HG02610 (cell line): ENCODE measurements around the gene ZSCAN31.

Source experiments
- ATAC-seq: cut with Tn5 transposase; IDR thresholded peaks from one replicate; pipeline ENCODE4 v1.9.1; 2021; ENCODE audit warnings: mild to moderate bottlenecking, moderate library complexity; ENCODE audit not compliant: unreplicated experiment

ZSCAN31 gene

DNA sequence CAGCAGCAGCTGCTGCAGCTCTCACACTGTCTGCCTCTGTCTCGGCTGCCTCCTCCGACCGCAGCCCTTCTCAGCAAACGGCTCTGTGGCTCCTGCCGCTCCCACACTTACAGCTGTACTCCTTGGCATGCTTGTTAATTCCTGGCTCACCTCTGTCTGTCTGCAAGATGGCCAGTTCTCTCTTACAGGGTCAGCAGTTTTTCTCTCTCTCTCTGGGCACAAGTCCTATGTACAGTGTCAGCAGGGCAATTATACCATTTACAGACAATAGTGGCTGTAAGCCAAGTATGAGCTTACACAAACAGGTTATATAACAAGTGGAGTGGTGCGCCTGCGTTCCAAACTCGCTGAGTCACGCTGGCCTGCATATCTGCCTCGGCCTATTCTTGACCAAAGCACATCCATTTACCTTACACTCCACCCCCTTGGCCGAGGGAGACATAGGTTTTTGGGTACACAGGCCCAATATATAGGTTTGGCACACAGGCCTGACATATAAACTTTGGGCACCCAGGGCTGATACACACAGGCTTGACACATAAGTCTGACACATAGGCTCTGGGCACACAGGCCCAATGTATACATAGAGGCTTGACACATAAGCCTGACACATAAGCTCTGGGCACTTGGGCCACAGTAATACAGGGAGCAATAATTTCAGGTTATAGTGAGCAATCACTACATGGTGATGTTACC is 18.2 kb upstream of the ZSCAN31 start:
- ATAC-seq = no peak

DNA sequence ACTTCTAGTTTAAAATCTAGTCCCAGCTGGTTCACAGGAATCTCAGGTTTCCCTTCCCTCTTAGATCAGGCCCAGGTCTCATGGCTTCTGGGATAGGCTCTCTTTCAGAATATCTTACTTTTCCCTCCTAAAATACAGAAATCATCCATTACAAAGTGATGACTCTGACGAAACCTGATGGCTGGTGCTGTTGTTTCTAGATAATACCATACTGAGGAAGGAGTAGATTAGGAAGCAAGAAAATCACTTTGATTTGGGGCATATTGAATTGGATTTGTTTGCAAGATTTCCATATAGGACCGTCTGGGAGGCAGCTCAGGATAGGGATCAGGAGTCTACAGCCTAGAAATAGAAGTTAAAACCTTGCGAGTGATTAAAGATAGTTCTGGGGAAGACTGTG is 17.4 kb upstream of the ZSCAN31 start:
- ATAC-seq = no peak

DNA sequence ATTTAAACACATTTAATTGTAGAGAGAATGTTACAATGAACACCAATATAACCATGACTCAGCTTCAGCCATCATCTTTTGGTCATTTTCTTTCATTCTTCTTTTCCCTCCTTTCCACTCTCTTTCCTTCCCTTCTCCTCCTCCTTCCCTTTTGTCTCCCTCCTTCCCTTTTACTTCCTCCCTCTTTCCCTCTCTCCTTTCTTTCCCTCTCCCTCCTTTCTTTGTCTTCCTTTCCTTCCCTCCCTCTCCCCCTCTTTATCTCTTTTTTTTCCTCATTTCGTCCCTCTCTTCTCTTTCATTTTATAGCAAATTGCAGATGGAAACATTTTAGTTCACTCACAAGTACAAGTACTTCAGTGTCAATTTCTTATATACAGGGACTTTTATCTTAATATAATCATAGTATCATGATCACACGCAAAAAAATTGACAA is 15.6 kb upstream of the ZSCAN31 start:
- ATAC-seq = no peak

DNA sequence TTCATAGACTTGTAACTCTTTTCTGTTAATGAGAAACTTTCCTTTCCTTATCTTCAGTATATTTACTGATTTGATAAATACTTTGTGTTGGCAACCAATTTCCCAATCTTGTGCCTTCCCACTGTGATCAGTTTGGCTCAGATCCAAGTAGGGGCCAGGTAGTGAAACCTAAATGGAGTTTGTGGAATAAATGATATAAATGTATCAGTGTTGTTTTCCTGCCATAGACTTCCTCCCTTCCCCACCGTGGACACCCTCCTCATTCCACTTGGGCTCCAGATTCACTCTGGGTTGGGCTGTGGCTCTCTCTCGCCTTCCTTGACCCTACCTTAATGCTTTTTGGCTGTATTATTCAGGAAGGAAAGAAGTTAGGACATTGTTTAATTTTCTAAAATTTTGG is 15.1 kb upstream of the ZSCAN31 start:
- no peak for ATAC-seq

DNA sequence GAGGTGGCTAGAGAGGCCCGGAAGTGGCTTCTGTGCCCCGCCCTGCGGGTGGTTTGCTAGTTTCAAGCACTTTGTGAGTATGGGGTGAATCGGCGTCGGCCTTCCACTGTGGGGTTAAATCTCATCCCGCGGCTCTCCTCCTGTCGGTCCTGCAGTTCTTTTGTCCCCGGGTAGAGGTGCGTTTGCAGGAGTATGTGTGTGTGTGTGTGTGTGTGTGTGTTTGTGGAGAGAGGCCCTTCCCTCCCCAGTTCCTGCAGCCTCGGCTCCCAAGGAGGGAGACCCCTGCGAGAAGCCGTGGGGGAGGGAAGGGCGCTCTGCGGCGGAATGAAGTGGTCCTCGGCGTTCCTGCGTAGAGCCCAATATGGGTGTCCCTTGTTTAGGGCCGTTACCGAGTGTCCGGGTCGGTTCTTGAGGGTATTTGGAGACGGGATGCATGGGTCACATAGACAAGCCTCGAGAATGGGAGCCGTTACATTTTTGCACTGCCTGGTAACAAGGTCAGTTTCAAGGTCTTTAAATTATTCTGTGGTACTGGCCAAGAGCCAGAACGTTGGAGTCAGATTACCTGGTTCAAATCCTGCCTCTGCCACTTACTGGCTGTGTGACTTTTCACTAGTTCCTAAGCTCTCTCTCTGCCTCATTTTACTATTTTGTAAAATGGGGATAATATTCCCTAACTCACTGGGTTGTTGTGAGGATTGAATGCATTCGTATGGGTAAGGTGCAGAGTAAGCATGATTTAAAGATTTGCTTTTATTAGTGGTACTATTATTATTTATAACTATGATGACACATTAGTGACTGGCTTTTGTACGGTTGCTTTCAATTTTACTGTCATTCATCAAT is 14.2 kb upstream of the ZSCAN31 start, which contains the start of gene ZKSCAN3:
Gene ZKSCAN3, plus strand, starts transcription at position 56 of the 846 bp plus-strand sequence. CDS start 9,640 bp downstream, outside the sequence.
- peak; percentile 98 for ATAC-seq

DNA sequence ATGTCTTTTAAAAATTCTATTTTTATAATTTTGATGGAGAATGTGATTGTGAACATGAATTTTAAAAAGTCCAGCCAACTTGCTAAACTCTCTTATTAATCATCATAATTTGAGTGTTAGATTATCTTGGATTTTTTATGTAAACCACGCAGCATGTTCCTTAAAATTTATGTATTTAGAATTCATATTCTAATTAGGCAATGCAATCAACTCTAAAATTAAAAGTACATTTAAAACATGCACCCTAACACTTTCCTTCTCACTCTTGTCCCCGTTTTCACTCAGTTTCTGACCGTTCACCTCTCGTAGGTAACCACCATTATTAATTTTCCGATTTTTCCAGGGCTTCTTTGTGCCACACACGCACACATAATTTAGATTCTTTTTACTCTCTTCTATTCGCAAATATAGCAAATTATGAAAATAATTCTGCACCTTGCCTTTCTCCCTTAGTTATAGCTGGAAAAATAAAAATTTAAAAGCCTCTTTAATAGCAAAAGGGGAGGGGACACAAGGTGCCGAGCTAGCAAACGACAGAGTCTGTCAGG is 13.5 kb upstream of the ZSCAN31 start:
- ATAC-seq = peak; percentile 20

DNA sequence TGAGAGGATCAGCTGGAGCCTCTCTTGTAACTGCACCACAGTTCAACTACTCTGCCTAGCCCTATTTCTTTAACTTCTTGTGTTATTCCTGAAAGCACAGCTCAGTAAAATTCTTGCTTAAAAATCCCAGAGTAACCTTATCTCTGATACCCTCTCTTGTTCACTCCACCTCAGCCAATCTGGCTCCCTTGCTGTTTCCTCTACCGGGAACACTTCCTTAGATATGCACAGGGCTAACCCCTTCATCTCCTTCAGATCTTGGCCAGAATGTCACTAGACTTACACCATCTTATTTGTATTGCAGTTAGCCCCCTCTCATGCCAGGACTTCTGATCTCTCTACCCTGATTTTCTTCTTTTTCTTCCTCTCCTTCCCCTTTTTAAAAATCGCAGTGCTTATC is 11.2 kb upstream of the ZSCAN31 start:
- ATAC-seq = no peak

DNA sequence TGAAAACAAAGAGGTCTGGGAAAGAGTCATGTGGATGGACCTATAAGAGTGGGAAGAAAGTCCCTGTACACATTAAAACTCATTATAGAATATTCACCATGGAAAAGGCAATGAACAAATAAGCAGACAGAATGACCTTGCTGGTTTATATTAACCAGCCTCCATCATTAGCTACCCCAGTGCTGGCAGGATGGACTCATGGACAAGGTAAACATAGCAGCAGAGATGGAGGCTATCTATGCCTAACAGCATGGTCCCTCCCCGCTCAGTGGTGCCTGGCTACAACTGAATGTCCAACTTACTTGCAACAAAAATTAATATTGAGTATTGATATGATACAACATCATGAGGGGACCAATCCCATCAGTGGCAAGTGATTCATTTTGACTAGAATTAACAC is 9.3 kb upstream of the ZSCAN31 start:
- no peak for ATAC-seq

DNA sequence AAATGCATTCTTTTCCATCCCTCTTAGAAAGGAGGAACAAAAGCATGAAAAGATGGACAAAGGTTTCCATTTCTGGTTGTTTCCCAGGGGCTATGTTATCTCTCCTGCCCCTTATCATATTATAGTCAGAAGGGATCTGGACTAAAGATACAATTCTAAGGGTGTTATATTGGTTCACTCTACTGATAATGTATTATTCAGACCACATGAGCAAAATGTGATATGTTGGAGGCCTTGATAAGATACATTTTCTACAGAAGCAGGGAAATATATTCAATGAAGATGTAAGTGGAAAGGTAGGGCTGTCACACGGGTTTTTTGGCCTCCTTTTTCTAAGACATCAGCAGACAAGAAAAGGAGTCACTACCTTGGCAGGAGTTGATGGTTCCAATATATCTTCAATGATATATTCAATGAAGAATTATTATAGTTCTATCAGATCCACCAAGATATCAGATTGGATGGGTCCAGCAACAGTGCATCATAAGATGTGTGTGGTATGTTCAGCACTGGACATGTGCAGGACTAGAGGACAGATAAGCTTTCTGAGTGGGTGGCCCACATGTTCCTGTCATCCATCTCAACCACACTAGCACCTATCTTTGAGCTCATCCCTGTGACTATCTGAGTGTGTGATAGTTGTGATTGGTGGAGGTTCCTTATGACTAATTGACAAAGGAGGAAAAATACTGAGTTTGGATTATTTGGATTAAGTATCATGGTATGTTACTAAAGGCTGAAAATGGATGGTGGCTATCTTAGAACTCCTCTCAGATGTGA is 8.1 kb upstream of the ZSCAN31 start:
- ATAC-seq = no peak

DNA sequence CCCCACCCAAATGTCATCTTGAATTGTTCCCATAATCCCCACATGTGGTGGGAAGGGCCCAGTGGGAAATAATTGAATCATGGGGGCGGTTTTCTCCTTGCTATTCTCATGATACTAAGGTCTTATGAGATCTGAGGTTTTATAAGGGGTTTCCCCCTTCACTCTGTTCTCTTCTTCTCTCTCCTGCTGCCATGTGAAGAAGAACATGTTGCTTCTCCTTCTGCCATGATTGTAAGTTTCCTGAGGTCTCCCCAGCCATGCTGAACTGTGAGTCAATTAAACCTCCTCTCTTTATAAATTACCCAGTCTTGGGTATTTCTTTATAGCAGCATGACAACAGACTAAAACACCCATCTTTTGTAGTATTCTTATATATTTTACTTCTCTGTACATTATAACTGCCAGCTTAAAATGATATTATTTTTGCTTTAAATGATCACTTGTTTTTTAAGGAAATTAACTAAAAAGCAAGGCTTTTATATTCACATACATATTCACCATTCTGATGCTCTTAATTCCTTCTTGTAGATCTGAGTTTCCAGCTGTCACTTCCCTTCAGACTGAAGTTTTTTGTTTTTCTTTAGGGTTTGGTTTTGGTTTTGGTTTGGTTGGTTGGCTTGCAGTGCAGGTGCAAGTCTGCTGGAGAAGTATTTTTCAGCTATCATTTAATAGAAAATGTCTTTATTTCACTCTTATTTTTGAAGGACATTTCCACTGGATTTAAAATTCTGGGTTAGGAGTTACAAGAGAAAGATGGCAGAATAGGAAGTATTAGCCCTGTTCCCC is 4.6 kb upstream of the ZSCAN31 start:
- no peak for ATAC-seq

DNA sequence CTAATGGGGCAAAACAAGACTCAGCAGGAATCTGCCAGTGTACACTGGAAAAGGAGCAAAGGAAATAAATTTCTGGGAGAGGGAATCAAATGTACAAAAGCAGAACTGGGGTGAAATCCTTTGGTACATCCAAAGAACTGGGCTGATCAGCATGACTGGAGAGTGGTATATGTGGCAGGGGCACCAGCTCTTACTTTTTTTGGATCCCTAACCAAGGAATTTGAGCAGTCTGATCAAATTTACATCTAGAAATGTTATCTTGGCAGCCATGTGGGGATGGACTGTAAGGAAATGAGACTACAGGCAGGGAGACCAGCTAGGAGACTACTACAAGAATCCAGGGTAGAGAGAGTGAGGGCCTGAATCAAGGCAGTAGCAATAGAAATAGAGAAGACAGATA is 1.2 kb upstream of the ZSCAN31 start:
- ATAC-seq = no peak

DNA sequence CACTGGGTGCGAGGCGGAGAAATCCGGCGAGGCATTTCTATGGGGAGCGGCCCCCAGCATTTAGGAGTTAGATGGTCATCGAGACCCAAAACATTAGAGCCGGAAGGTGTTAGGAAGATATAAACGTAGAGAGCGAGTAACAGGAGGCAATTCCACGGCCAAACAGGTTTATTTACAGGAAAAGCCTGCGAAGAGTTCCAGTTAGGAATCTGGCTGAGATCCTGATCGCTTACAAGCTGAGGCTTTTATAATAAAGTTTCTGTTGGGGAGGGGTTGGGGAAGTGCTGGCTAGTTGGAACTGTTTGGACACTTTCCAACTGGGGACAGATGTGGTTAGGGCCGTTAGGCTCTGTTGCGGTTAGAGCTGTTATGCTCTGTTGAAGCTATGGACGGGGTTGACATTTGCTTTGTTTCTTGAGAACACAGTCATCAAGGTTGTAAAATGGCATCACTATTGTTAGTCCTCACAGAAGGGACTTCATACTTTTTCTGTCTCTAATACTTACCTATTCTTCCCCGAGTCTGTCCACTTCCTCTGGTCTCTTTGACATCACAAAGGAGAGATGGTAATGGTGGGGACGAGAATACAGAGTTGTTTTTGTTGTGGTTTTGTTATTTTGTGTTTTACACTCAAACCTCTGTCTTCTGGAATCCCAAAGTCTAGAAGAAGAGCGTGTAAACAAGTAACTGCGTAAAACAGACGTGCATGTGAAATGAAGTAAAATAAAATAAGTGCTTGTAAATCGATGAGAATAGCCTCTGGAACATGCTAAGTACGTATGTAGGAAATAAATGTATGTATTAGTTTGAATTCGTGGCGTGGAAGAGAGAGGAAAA is 554 bp upstream of the ZSCAN31 start:
- ATAC-seq = no peak

DNA sequence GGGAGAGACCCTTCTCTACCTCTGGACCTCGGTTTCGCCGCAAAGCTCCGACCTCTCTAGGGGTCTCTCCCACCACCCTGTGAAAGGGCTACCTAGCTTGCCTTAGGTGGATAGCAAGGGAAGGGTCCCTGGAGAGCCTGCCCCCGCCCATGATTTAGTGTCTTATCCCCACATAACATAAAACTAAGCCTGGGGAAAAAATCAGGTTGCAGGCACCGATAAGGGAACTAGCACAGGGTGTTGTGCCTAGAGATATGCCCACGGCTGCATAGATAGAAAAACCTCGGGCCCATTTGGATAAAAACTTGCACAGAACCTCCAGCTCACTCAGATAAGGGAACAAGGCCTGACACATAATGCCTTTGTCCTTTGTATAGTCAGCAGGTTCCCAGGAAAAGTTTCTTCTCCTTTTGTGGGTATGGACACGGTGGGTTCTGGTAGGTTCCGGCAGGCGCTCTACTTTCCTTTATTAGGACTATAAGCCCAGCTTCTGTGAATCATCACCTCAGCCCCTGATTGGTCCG is 846 bp downstream of the ZSCAN31 start:
- ATAC-seq = no peak

DNA sequence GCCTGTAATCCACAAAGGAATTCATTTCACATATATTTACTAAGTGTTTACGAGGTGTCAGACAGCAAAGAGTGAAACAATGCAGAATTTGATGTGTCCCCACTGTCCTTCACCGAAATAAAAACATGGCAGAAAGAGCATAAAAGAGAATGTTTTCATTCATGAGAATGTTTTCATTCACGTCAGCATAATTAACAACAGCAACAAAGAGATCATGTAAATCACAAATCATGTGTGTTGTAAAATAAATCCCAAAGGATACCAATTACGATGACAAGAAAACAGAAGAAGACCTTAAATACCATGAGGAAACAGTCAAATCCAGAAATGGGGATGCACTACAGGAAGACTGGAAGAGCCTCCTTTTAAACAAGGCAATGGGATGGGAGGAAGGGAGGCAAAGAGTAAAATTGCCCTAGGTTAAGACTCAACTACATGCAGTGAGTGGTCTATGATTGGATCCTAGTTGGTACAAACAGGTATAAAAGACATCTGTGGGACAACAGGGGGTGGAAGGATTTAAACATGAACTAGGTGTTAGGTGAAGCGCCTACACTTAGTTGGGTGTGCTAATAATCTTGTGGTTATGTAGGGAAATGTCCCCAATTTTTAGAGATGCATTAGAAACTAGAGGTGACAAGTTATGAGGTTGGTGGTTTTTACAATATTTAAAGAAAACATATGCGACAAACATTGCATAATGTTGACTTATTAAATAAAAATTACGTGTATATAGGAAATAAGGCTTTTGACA is 1.5 kb downstream of the ZSCAN31 start:
- ATAC-seq = no peak

DNA sequence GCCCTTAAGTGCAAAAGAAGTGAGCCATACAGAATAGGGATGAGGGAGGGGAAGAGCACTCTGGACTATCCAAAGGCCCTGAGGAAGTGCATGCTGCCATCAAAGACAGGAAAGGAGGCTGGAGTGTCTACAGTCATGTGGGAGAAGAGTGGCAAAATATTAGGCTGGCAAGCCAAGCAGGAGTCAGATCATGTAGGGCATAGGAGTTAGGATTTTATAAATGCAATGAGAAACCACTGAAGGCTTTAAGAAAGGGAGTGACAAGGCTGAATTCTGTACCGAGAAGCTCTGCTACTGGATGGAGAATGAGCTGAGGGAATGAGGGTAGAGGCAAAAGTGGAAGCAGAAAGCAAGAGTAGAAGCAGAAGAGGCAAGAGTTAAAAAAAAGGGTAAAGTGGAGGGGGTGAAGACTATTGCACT is 2.3 kb downstream of the ZSCAN31 start:
- no peak for ATAC-seq

DNA sequence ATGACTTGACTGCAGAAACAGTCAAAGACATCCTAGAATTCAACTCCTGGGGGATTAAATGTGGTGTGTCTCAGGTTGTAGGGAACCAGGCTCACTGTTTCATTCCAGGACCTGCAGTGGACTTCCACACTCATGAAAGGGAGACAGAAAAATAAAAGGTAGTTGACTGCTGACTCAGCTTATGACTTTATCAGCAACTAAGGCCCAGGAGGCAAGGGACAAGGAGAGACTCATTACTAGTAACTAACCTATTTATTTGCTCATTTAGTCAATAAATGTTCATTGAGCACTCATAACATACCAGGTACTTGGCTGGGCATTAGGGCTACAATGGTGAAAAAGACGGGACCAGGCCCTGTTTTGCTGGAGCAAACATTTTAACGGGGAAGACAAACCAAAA is 2.9 kb downstream of the ZSCAN31 start:
- no peak for ATAC-seq

DNA sequence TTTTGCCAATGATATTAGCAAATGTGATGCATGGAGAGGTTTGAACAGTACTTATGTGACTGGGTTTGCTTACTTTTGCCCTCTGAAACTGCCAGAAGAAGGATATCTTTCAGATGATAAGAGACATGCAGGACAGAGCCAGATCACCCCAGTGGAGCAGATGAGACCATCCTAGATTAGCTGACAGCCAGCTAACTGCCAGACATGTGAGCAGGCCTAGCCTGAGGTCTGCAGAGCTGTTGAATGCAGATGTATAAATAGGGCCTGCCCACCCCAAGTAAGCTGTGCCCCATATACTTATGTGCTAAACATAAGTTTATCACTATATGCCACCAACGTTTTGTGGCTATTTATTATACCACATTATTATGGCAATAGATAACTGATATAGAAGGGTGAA is 5.9 kb downstream of the ZSCAN31 start:
- no peak for ATAC-seq

DNA sequence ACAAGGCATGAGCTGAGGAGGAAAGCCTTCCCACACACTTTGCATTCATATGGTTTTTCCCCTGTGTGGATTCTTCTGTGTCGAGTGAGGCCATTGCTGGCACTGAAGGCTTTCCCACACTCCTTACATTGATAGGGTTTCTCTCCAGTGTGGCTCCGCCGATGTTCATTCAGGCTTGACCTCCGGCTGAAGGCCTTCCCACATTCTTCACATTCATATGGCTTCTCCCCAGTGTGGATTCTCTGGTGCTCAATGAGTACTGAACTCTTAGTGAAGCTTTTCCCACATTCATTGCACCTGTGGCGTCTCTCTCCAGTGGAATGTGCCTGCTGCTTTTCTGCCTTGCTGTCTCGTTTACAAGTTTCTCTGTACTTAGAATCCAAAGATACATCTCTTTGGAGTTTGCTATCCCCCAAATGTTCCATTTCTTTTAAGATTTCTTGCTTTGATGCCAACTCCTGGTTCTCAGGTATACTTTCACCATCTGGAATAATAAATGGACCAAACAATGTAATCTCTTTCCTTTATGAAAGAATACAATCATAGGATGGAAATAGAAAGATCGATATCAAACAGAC is 9.5 kb downstream of the ZSCAN31 start:
- ATAC-seq = no peak
